Measurements from ENCODE around the gene COL26A1.

The COL26A1 gene

GRCh38 chr7:101453617-101454016, 90.9 kb downstream of the COL26A1 start:
- TF ChIP-seq CTCF (IDR thresholded peaks at IDR 0.05; ENCODE audit: low read depth, low read length), result no peak
- Histone ChIP-seq H3K27ac (no peak overlapping the region), H3K36me3 (no peaks in the 10 kb centered on the region), H3K4me3 (ENCODE audit: low read depth, low read length) (no peak overlapping the region), H3K9me3 (ENCODE audit: severe bottlenecking) (no peaks in the 10 kb centered on the region), H3K27me3 (ENCODE audit: insufficient read depth, low read depth, severe bottlenecking) (no peaks in the 10 kb centered on the region)
- no peak for DNase-seq

GRCh38 chr7:101457001-101457750, 94.5 kb downstream of the COL26A1 start:
- Histone ChIP-seq H3K36me3 (no peaks in the 10 kb centered on the region), H3K9me3 (ENCODE audit: severe bottlenecking) (no peaks in the 10 kb centered on the region), H3K4me3 (ENCODE audit: low read depth, low read length) (no peak overlapping the region), H3K27ac (no peak overlapping the region), H3K27me3 (ENCODE audit: insufficient read depth, low read depth, severe bottlenecking) (no peaks in the 10 kb centered on the region)
- no peak for DNase-seq
- no peak for TF ChIP-seq CTCF (IDR thresholded peaks at IDR 0.05; ENCODE audit: low read depth, low read length)

DNA sequence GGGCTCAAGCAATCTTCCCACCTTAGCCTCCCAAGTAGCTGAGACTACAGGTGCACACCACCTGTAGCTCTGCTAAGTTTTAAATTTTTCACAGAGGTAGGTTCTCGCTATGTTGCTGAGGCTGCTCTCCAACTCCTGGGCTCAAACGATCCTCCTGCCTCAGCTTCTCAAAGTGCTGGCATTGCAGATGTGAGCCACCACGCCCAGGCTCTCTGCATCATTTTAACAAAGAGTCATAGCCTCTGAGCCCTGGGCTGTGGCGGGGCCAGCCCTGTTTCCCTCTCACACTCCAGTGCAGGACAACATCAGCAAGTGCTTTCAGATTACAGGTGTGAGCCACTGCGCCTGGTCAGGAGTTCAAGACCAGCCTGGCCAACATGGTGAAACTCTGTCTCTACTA, 102.5 kb downstream of the COL26A1 start:
- no peaks in the 10 kb centered on the region for H3K36me3 ChIP-seq
- no peak overlapping the region for H3K4me3 ChIP-seq (ENCODE audit: low read depth, low read length)
- H3K27ac ChIP-seq, result no peak overlapping the region
- H3K27me3 ChIP-seq (ENCODE audit: insufficient read depth, low read depth, severe bottlenecking), result no peaks in the 10 kb centered on the region
- no peaks in the 10 kb centered on the region for H3K9me3 ChIP-seq (ENCODE audit: severe bottlenecking)
- DNase-seq, result no peak
- TF ChIP-seq CTCF (IDR thresholded peaks at IDR 0.05; ENCODE audit: low read depth, low read length), result no peak

DNA sequence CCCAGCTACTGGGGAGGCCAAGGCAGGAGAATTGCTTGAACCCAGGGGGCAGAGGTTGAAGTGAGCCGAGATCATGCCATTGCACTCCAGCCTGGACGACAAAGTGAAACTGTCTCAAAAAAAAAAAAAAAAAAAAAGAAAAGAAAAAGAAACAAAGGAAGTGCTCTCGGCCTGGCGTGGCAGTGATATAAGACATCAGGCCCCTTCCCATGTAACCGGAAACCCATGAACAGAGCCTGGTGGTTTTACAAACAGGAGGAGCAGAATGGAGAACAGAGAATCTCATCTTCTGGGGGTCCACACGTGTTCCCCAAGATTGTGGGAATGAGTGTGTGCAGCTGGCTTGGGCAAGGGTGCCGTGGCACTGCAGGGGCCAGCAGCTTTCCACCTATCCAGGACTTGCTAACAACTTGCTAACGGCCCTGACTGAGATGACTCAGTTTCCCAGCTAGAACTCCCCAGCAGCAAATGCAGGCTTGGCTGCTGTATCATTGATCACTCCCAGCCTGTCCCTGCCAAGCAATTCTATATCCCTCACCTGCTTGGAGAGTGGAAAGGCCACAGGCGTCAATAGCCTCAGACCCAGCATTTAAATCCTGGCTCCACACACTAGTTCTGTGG, 103.0 kb downstream of the COL26A1 start:
- no peak for TF ChIP-seq CTCF (IDR thresholded peaks at IDR 0.05; ENCODE audit: low read depth, low read length)
- no peak for DNase-seq
- no peak overlapping the region for H3K27ac ChIP-seq
- H3K9me3 ChIP-seq (ENCODE audit: severe bottlenecking), result no peaks in the 10 kb centered on the region
- no peaks in the 10 kb centered on the region for H3K36me3 ChIP-seq
- no peaks in the 10 kb centered on the region for H3K27me3 ChIP-seq (ENCODE audit: insufficient read depth, low read depth, severe bottlenecking)
- H3K4me3 ChIP-seq (ENCODE audit: low read depth, low read length), result no peak overlapping the region

- H3K36me3 ChIP-seq, result no peaks in the 10 kb centered on the region
- H3K27ac ChIP-seq, result no peak overlapping the region
- DNase-seq, result no peak
- no peak overlapping the region for H3K4me3 ChIP-seq (ENCODE audit: low read depth, low read length)
- TF ChIP-seq CTCF (IDR thresholded peaks at IDR 0.05; ENCODE audit: low read depth, low read length), result no peak
- no peaks in the 10 kb centered on the region for H3K9me3 ChIP-seq (ENCODE audit: severe bottlenecking)
- H3K27me3 ChIP-seq (ENCODE audit: insufficient read depth, low read depth, severe bottlenecking), result no peaks in the 10 kb centered on the region
These were observed 104.2 kb downstream of the COL26A1 start for GRCh38 chr7:101466871-101467270.

Data from WERI-Rb-1 (cell line).